Activated CD4-positive, alpha-beta T cell treated with anti-CD3 and anti-CD28 coated beads, Interleukin-10, Interleukin-2, amounts not matched to agents 100 ng/mL and 50 ng/mL, durations not matched to agents 16 hours and 8 hours (primary cell): ENCODE measurements around the gene PHLPP2.
A peak's percentile ranks its signal among the peaks of the same experiment; 100 is the strongest.
"Not testable (repeated sequence)": the region's sequence is repeated elsewhere in the genome, so short reads cannot be mapped to it uniquely, and the experiment has no call there.

Experiments
- DNase-seq: peaks from one replicate; pipeline ENCODE4 v3.0.0-alpha.2; 2020

PHLPP2 gene

DNA sequence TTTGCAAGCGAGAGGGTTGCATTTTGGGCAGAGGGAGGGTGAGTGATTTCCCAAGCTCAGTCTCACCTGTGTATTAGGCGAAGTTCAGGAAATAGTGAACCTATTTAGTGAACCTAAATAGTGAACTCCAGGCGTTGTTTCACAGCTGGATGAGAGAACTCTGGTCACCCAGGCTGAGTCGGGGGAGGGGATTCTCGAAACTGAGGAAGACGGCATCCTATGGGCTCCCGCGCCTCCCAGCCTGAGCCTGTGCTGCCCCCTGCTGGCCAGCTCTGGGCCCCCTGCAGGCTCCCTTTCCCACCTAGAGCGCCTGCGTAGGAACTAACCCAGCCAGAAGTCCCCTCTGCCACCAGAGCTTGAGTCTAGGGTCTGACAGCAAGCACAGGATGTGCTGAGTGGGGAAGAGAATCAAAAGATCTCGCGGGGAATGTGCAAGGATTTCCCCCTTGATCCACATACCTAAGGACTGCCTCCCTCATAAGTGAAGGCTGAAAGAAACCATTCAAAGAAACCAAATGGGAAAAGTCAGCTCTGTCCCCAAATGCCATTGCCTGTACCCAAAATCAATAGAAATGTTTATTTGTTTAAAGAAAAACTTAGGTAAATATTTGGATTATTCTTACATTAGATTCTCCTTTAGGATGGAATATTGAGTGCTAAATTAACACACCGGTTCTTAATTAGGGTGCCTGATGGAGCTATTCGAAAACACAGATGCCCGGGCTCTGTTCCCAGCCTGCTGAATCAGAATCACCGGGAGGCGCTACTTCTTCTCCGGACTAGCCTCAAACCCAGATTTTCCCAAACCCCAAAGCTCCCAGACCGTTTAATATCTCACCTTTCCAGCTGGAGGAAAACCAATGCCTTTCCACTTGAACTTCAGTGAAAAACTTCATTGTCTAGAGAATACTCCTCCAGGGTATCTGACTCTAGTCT is 113.3 kb downstream of the PHLPP2 start:
- DNase-seq = peak; percentile 81

DNA sequence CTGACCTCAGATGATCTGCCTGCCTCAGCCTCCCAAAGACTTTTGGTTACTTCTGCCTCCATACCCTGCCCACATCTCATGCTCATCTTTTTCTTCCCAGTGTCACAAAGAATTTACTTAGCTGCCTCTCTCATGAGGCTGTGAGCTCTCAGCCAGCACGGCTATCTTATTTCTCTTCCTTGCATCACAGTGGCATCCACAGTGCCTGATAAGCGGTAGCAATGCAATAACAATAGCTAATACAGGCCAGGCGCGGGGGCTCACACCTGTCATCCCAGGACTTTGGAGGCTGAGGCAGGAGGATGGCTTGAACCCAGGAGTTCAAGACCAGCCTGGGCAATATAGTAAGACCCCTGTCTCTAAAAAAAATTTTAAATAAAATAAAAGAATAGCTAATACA is 114.1 kb downstream of the PHLPP2 start:
- DNase-seq = no peak

DNA sequence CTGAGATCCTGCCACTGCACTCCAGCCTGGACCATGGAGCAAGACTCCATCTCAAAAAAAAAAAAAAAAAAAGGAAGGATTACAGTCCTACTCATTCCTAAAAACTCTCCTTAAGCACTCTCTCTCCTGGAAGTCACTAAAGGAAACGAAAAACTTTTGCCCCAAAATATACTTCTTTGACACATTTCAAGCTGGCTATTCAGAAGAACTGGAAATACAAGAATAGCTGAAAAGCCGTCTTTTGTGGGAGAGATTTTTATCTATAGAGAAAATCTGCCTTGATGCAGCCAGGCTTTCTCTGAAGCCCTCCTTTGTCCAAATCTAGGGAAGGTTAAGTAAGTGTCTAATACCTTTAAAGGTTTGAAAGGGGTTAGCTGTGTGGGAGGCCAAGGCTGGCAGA is 115.4 kb downstream of the PHLPP2 start:
- no peak for DNase-seq

DNA sequence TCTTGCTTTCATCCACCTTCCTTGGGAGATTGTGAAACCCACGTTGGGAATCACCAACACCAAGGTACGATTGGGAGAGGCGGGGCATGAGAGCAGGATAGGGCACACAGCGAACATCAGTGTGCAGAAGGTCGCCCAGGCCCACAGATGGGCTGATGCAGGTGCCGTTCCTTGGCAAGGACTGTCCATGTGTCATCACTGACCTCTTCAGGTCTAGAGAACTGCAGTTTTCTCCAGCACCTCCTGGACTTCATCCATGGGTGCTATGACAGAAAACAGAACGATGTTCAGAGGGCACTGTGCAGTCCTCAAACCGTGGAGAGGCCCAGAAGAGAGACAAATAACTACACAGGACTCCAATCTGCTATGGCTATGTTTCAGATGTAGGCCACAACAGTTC is 123.7 kb downstream of the PHLPP2 start:
- no peak for DNase-seq

DNA sequence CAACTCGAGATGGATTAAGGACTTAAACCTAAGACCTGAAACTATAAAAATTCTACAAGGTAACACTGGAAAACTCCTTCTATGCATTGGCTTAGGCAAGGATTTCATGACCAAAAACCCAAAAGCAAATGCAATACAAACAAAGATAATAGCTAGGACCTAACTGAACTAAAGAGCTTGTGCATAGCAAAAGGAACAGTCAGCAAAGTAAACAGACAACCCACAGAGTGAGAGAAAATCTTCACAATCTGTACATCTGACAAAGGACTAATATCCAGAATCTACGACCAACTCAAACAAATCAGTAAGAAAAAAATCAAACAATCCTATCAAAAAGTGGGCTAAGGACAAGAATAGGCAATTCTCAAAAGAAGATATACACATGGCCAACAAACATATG is 126.1 kb downstream of the PHLPP2 start:
- not testable (repeated sequence) for DNase-seq

DNA sequence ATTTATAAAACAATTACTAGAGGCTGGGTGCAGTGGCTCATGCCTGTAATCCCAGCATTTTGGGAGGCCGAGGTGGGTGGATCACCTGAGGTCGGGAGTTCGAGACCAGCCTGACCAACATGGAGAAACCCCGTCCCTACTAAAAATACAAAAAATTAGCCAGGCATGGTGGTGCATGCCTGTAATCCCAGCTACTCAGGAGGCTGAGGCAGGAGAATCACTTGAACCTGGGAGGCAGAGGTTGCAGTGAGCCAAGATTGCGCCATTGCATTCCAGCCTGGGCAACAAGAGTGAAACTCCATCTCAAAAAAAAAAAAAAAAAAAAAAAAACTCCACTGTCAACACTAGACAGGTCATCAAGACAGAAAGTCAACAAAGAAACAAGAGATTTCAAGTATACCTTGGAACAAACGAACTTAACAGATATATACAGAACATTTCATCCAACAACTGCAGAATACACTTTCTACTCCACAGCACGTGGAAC is 129.1 kb downstream of the PHLPP2 start:
- not testable (repeated sequence) for DNase-seq
